Ishikawa (cell line): ENCODE results near the gene ZBED5.
A peak's percentile ranks its signal among the peaks of the same experiment; 100 is the strongest.

Experiments used
- CEBPB ChIP-seq: IDR thresholded peaks from 2 replicates; pipeline ENCODE4 v1.6.1; 2012
- CREB1 ChIP-seq: IDR thresholded peaks from 2 replicates; pipeline ENCODE4 v1.6.1; 2012; ENCODE audit warnings: low read depth
- EGR1 ChIP-seq: IDR thresholded peaks from 2 replicates; pipeline ENCODE4 v1.6.1; 2012
- EP300 ChIP-seq: IDR thresholded peaks from 2 replicates; pipeline ENCODE4 v1.6.1; 2012; ENCODE audit warnings: borderline replicate concordance
- FOXM1 ChIP-seq: IDR thresholded peaks from 2 replicates; pipeline ENCODE4 v1.6.1; 2012; ENCODE audit warnings: low read depth, borderline replicate concordance
- MAX ChIP-seq: IDR thresholded peaks from 2 replicates; pipeline ENCODE4 v1.6.1; 2012
- NFIC ChIP-seq: IDR thresholded peaks from 2 replicates; pipeline ENCODE4 v1.6.1; 2012
- RAD21 ChIP-seq: IDR thresholded peaks from 2 replicates; pipeline ENCODE4 v1.6.1; 2012; ENCODE audit warnings: low read depth
- REST ChIP-seq: IDR thresholded peaks from 2 replicates; pipeline ENCODE4 v1.6.1; 2012; ENCODE audit warnings: low read depth, mild to moderate bottlenecking
- TAF1 ChIP-seq: IDR thresholded peaks from 2 replicates; pipeline ENCODE4 v1.6.1; 2012; ENCODE audit warnings: low read depth, mild to moderate bottlenecking
- TCF12 ChIP-seq: IDR thresholded peaks from 2 replicates; pipeline ENCODE4 v1.6.1; 2012; ENCODE audit warnings: low read depth
- TEAD4 ChIP-seq: IDR thresholded peaks from 2 replicates; pipeline ENCODE4 v1.6.1; 2012
- USF1 ChIP-seq: IDR thresholded peaks from 2 replicates; pipeline ENCODE4 v1.6.1; 2012
- YY1 ChIP-seq: IDR thresholded peaks from 2 replicates; pipeline ENCODE4 v1.6.1; 2012; ENCODE audit warnings: low read depth
- ZBTB7A ChIP-seq: IDR thresholded peaks from 2 replicates; pipeline ENCODE4 v1.6.1; 2012; ENCODE audit warnings: low read depth

Gene ZBED5

GRCh38 chr11:10857709-10858438, at the start of gene ZBED5:
TSS of gene ZBED5 (minus strand) at chr11:10858053. CDS start at chr11:10854945, 3,108 bp downstream.
- TF ChIP-seq MAX, result peak; percentile 60
- TF ChIP-seq TEAD4, result peak; percentile 96
- TF ChIP-seq RAD21, result no peak
- peak; percentile 2; the same call in 1 of the 2 replicates for TF ChIP-seq USF1
- peak; percentile 83; the same call in 1 of the 2 replicates for TF ChIP-seq NFIC
- no peak for TF ChIP-seq CREB1
- TF ChIP-seq TCF12, result peak; percentile 46
- no peak for TF ChIP-seq ZBTB7A
- peak; percentile 38; the same call in 1 of the 2 replicates for TF ChIP-seq EP300
- peak; percentile 100 for TF ChIP-seq YY1
- peak; percentile 89 for TF ChIP-seq EGR1
- no peak; the same call in 1 of the 2 replicates for TF ChIP-seq FOXM1
- peak; percentile 85 for TF ChIP-seq TAF1
- TF ChIP-seq CEBPB, result no peak
- no peak for TF ChIP-seq REST

- TF ChIP-seq CREB1, result no peak
Observed at GRCh38 chr11:10906521-10906920, 48.7 kb upstream of the ZBED5 start.

GRCh38 chr11:10902301-10903063, 44.6 kb upstream of the ZBED5 start:
- TF ChIP-seq EGR1, result no peak
- TF ChIP-seq EP300, result no peak
- TF ChIP-seq TCF12, result no peak
- TF ChIP-seq ZBTB7A, result no peak
- no peak for TF ChIP-seq USF1
- no peak for TF ChIP-seq FOXM1

GRCh38 chr11:10900681-10901415, 43.0 kb upstream of the ZBED5 start:
- TF ChIP-seq MAX, result no peak
- no peak for TF ChIP-seq YY1
- TF ChIP-seq USF1, result no peak
- no peak for TF ChIP-seq EP300
- TF ChIP-seq TAF1, result no peak
- TF ChIP-seq EGR1, result no peak

GRCh38 chr11:10899121-10899830, 41.4 kb upstream of the ZBED5 start:
- no peak for TF ChIP-seq EGR1
- no peak for TF ChIP-seq RAD21
- TF ChIP-seq NFIC, result no peak
- no peak for TF ChIP-seq REST
- TF ChIP-seq FOXM1, result no peak
- no peak for TF ChIP-seq TAF1
- no peak for TF ChIP-seq TEAD4
- no peak for TF ChIP-seq CREB1
- no peak for TF ChIP-seq YY1
- no peak for TF ChIP-seq MAX
- no peak for TF ChIP-seq ZBTB7A
